Sigmoid colon (tissue), 7 donors: ENCODE data around the gene ACAA1. TPM values are rescaled to one million over a fixed set of nuclear protein-coding genes. Genes with fewer than 3 reads are reported as not detected.

ENCODE experiments used
- DNase-seq: peaks from one replicate; pipeline ENCODE4 v3.0.0-alpha.2; 2019
- H3K27ac ChIP-seq, 4 donors: fragments of 200-600 bp; sonication (generic); one replicate each; pipeline ENCODE4 v1.5.1; 2016 to 2019; ENCODE audit warnings: mild to moderate bottlenecking in 1 of 4
- H3K27me3 ChIP-seq, 3 donors: fragments of 200-600 bp; sonication (generic); one replicate each; pipeline ENCODE4 v1.5.1; 2019; ENCODE audit warnings: mild to moderate bottlenecking in 1 of 3
- H3K36me3 ChIP-seq, 4 donors: fragments of 200-600 bp; sonication (generic); one replicate each; pipeline ENCODE4 v1.5.1; 2016 to 2019
- H3K4me1 ChIP-seq, 4 donors: fragments of 200-600 bp; sonication (generic); one replicate each; pipeline ENCODE4 v1.5.1; 2017 to 2019
- H3K4me3 ChIP-seq, 4 donors: fragments of 200-600 bp; sonication (generic); one replicate each; pipeline ENCODE4 v1.5.1; 2017 to 2019; ENCODE audit warnings: mild to moderate bottlenecking in 2 of 4, moderate library complexity in 1 of 4
- H3K9me3 ChIP-seq, 4 donors: fragments of 200-600 bp in 3 of 4; sonication (generic) in 3 of 4; one replicate each; pipeline versions ENCODE4 v1.5.1 to v1.6.1; 2013 to 2019
- CTCF ChIP-seq, 4 experiments: fragments of 450-650 bp in 3 of 4; fragments of 200-600 bp in 1 of 4; IDR thresholded peaks; one replicate each; pipeline ENCODE4 v1.5.1; 2016 to 2019; ENCODE audit warnings: antibody characterized with exemption in 4 of 4, mild to moderate bottlenecking in 3 of 4, moderate library complexity in 2 of 4
- EP300 ChIP-seq, 4 donors: sonication (generic); formaldehyde crosslinking; IDR thresholded peaks; one replicate each; pipeline ENCODE4 v1.6.1; 2017; ENCODE audit warnings: antibody characterized with exemption in 4 of 4
- POLR2A ChIP-seq, 2 donors: fragments of 450-650 bp; IDR thresholded peaks; one replicate each; pipeline ENCODE4 v1.6.1; 2016; ENCODE audit warnings: antibody characterized with exemption in 2 of 2, mild to moderate bottlenecking in 2 of 2, moderate library complexity in 2 of 2
- POLR2AphosphoS5 ChIP-seq, 4 donors: sonication (generic); formaldehyde crosslinking; IDR thresholded peaks; one replicate each; pipeline ENCODE4 v1.6.1; 2017; ENCODE audit warnings: antibody characterized with exemption in 4 of 4
- WGBS, 2 donors: extraction: QIAGEN DNeasy Blood & Tissue Kit; methylation state at CpG; one replicate each; pipeline ENCODE4 v1.1.7; 2013; 5-methylcytosine and 5-hydroxymethylcytosine counted together
- intact Hi-C: fragments of 100-400 bp; cut with DNase I; formaldehyde crosslinking; loops from one replicate; pipeline ENCODE4 v1.15.1; 2023
- polyA plus RNA-seq, 3 donors: library from polyadenylated mRNA; stranded (reverse); fragments of 200-250 nt; gene quantifications; one replicate each; pipeline ENCODE4 v1.2.3, GENCODE V29; 2013
- total RNA-seq, 4 donors: library from RNA; depleted of rRNA; stranded (reverse); fragments of >200 nt; gene quantifications; one replicate each; pipeline ENCODE4 v1.1.0, GENCODE V29; 2016
- donor health status: healthy with polysubstance abuse.
- donor health status: Bipolar disorder and iron deficiency.
- donor health status: healthy.

ACAA1 gene
- total and polyA plus RNA-seq, 7 donors = 42.6 to 258 (median 53.2) TPM

- peaks cover 0 to 24% (median 16%) of the 10 kb centered on the region in 4 donors for H3K4me1 ChIP-seq
- intact Hi-C loops = no loop called here
- no peak for DNase-seq
- WGBS, 2 donors = 90% methylated on average over 1 of the region's 1 CpG
- no peaks in the 10 kb centered on the region for H3K27me3 ChIP-seq
- TF ChIP-seq EP300 (IDR thresholded peaks at IDR 0.05) (no peak), POLR2A (IDR thresholded peaks at IDR 0.05) (no peak), CTCF (IDR thresholded peaks at IDR 0.05) (no peak), POLR2AphosphoS5 (IDR thresholded peaks at IDR 0.05) (no peak)
- H3K9me3 ChIP-seq = no peaks in the 10 kb centered on the region
- H3K4me3 ChIP-seq = no peak overlapping the region
- peaks cover 0 to 18% (median 10%) of the 10 kb centered on the region in 4 donors for H3K36me3 ChIP-seq
- H3K27ac ChIP-seq = no peak overlapping the region
Measured at GRCh38 chr3:38142959-38143358, 6.0 kb upstream of the ACAA1 start.

- no peak overlapping the region for H3K27ac ChIP-seq
- H3K4me3 ChIP-seq = no peak overlapping the region
- 84 to 92% methylated on average over 2 of the region's 2 CpGs for WGBS, 2 donors
- no peaks in the 10 kb centered on the region for H3K27me3 ChIP-seq
- peaks cover 0 to 28% (median 20%) of the 10 kb centered on the region in 4 donors for H3K4me1 ChIP-seq
- intact Hi-C loops = no loop called here
- no peak for DNase-seq
- no peaks in the 10 kb centered on the region for H3K9me3 ChIP-seq
- TF ChIP-seq EP300 (IDR thresholded peaks at IDR 0.05) (no peak), POLR2A (IDR thresholded peaks at IDR 0.05) (no peak), CTCF (IDR thresholded peaks at IDR 0.05) (no peak), POLR2AphosphoS5 (IDR thresholded peaks at IDR 0.05) (no peak)
- peaks cover 0 to 18% (median 10%) of the 10 kb centered on the region in 4 donors for H3K36me3 ChIP-seq
Measured at GRCh38 chr3:38141952-38142273, 5.0 kb upstream of the ACAA1 start.

GRCh38 chr3:38141173-38141951 lies 4.4 kb upstream of the ACAA1 start:
- H3K4me1 ChIP-seq = peaks cover 0 to 28% (median 20%) of the 10 kb centered on the region in 4 donors
- TF ChIP-seq POLR2AphosphoS5 (IDR thresholded peaks at IDR 0.05) (no peak), EP300 (IDR thresholded peaks at IDR 0.05) (no peak), CTCF (IDR thresholded peaks at IDR 0.05) (no peak), POLR2A (IDR thresholded peaks at IDR 0.05) (no peak)
- peaks cover 0 to 18% (median 10%) of the 10 kb centered on the region in 4 donors for H3K36me3 ChIP-seq
- H3K9me3 ChIP-seq = no peaks in the 10 kb centered on the region
- no peak for DNase-seq
- H3K4me3 ChIP-seq = no peak overlapping the region
- no peaks in the 10 kb centered on the region for H3K27me3 ChIP-seq
- H3K27ac ChIP-seq = no peak overlapping the region
- WGBS, 2 donors = 93% methylated on average over 7 of the region's 7 CpGs
- intact Hi-C loops = no loop called here

GRCh38 chr3:38140326-38141172 lies 3.6 kb upstream of the ACAA1 start:
- Histone ChIP-seq H3K9me3 (no peaks in the 10 kb centered on the region), H3K27ac (no peak overlapping the region), H3K4me1 (peaks cover 0 to 36% (median 25%) of the 10 kb centered on the region in 4 donors), H3K4me3 (no peak overlapping the region), H3K27me3 (no peaks in the 10 kb centered on the region), H3K36me3 (peaks cover 0 to 19% (median 10%) of the 10 kb centered on the region in 4 donors)
- intact Hi-C loops = no loop called here
- 97% methylated on average over 13 of the region's 13 CpGs for WGBS, 2 donors
- no peak for TF ChIP-seq EP300 (IDR thresholded peaks at IDR 0.05)
- no peak for TF ChIP-seq CTCF (IDR thresholded peaks at IDR 0.05)
- TF ChIP-seq POLR2A (IDR thresholded peaks at IDR 0.05) = no peak
- TF ChIP-seq POLR2AphosphoS5 (IDR thresholded peaks at IDR 0.05) = no peak
- DNase-seq = no peak
